Vagina (tissue), 2 donors: ENCODE results near the gene SMARCD1. TPM values are rescaled to one million over a fixed set of nuclear protein-coding genes. Genes with fewer than 3 reads are reported as not detected.
A peak's percentile ranks its signal among the peaks of the same experiment; 100 is the strongest.

Experiments used
- DNase-seq, 2 donors: peaks; one replicate each; pipeline ENCODE4 v3.0.0-alpha.2; 2017; ENCODE audit errors: extremely low spot score in 2 of 2
- H3K27ac ChIP-seq: fragments of 200-600 bp; sonication (generic); one replicate; pipeline ENCODE4 v1.5.1; 2019
- H3K27me3 ChIP-seq: fragments of 200-600 bp; sonication (generic); one replicate; pipeline ENCODE4 v1.5.1; 2019
- H3K36me3 ChIP-seq, 2 donors: fragments of 200-600 bp; sonication (generic); one replicate each; pipeline ENCODE4 v1.5.1; 2017 to 2019
- H3K4me1 ChIP-seq: fragments of 200-600 bp; sonication (generic); one replicate; pipeline ENCODE4 v1.5.1; 2019
- H3K4me3 ChIP-seq, 2 donors: fragments of 200-600 bp; sonication (generic); 1 replicate in 1 of 2; 2 replicates in 1 of 2; pipeline ENCODE4 v1.5.1; 2016 to 2019
- H3K9me3 ChIP-seq: fragments of 200-600 bp; sonication (generic); one replicate; pipeline ENCODE4 v1.5.1; 2019
- CTCF ChIP-seq, 3 experiments: fragments of 450-650 bp in 2 of 3; fragments of 200-600 bp in 1 of 3; sonication (generic) in 1 of 3; IDR thresholded peaks; one replicate each; pipeline ENCODE4 v1.5.1; 2017 to 2019; ENCODE audit warnings: antibody characterized with exemption in 3 of 3, mild to moderate bottlenecking in 2 of 3, moderate library complexity in 2 of 3
- POLR2A ChIP-seq, 2 donors: fragments of 450-650 bp; IDR thresholded peaks; one replicate each; pipeline ENCODE4 v1.6.1; 2017; ENCODE audit warnings: antibody characterized with exemption in 2 of 2, mild to moderate bottlenecking in 2 of 2, moderate library complexity in 2 of 2
- POLR2AphosphoS5 ChIP-seq, 2 donors: sonication (generic); formaldehyde crosslinking; IDR thresholded peaks; one replicate each; pipeline ENCODE4 v1.9.0; 2017; ENCODE audit warnings: antibody characterized with exemption in 2 of 2, mild to moderate bottlenecking in 2 of 2, low read depth in 1 of 2; ENCODE audit not compliant: insufficient read depth in 1 of 2
- intact Hi-C: fragments of 100-400 bp; cut with DNase I; formaldehyde crosslinking; loops from one replicate; pipeline ENCODE4 v1.15.1; 2023
- total RNA-seq: library from RNA; depleted of rRNA; stranded (reverse); fragments of >200 nt; gene quantifications from one replicate; pipeline ENCODE4 v1.2.3, GENCODE V29; 2016

The SMARCD1 gene
- total RNA-seq, 1 donor from 2014 or later: 42.2 TPM

GRCh38 chr12:50051101-50051806 is 33.9 kb upstream of the SMARCD1 start:
- no peak for DNase-seq
- H3K36me3 ChIP-seq: no peaks in the 10 kb centered on the region
- H3K9me3 ChIP-seq: no peaks in the 10 kb centered on the region
- H3K27me3 ChIP-seq: no peaks in the 10 kb centered on the region
- TF ChIP-seq POLR2AphosphoS5 (IDR thresholded peaks at IDR 0.05; ENCODE audit: insufficient read depth in 1 of 2, low read depth in 1 of 2): no peak
- no peak for TF ChIP-seq CTCF (IDR thresholded peaks at IDR 0.05)
- TF ChIP-seq POLR2A (IDR thresholded peaks at IDR 0.05): no peak
- H3K27ac ChIP-seq: peak overlapping the region; percentile 69
- peaks cover 21% of the 10 kb centered on the region for H3K4me1 ChIP-seq
- peak overlapping the region; percentile 30 to 39 for H3K4me3 ChIP-seq
- intact Hi-C loops: loop anchor here (10.0 kb wide), 1 partner anchor 76 kb away; the partner anchor contains the start of gene AQP6

DNA sequence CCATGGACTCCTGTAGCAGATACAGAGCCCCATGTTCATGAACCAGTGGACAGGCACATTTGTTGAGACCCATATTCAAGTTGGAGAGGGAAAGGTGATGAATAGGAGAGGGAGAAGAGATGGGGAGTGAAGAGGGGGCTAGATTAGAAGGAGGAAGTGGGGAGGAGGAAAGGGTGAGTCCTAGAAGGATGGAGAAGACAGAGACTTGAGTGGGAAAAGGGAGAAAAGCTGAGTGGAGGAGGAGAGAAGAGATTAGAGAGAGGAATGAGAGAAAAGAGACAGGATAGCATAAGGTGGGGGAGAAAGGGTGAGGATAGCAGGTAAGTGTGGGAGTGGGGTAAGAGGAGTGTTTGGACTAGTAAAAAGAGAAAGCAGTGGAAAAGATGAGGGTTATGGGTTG is 32.6 kb upstream of the SMARCD1 start:
- Histone ChIP-seq H3K27me3 (no peaks in the 10 kb centered on the region), H3K4me3 (no peak overlapping the region), H3K36me3 (no peaks in the 10 kb centered on the region), H3K9me3 (no peaks in the 10 kb centered on the region), H3K27ac (no peak overlapping the region), H3K4me1 (peaks cover 32% of the 10 kb centered on the region)
- no peak for DNase-seq
- intact Hi-C loops: loop anchor here (10.0 kb wide), 1 partner anchor 78 kb away; the partner anchor contains the start of gene AQP6
- TF ChIP-seq CTCF (IDR thresholded peaks at IDR 0.05): no peak
- no peak for TF ChIP-seq POLR2A (IDR thresholded peaks at IDR 0.05)
- no peak for TF ChIP-seq POLR2AphosphoS5 (IDR thresholded peaks at IDR 0.05; ENCODE audit: insufficient read depth in 1 of 2, low read depth in 1 of 2)

- no peak for DNase-seq
- Histone ChIP-seq H3K9me3 (no peaks in the 10 kb centered on the region), H3K27ac (no peak overlapping the region), H3K27me3 (no peaks in the 10 kb centered on the region), H3K36me3 (no peaks in the 10 kb centered on the region), H3K4me3 (no peak overlapping the region), H3K4me1 (peaks cover 34% of the 10 kb centered on the region)
- no peak for TF ChIP-seq POLR2AphosphoS5 (IDR thresholded peaks at IDR 0.05; ENCODE audit: insufficient read depth in 1 of 2, low read depth in 1 of 2)
- TF ChIP-seq POLR2A (IDR thresholded peaks at IDR 0.05): no peak
- TF ChIP-seq CTCF (IDR thresholded peaks at IDR 0.05): no peak
- intact Hi-C loops: loop anchor here (10.0 kb wide), 1 partner anchor 78 kb away; the partner anchor contains the start of gene AQP6
Measured at GRCh38 chr12:50052964-50053363, 32.2 kb upstream of the SMARCD1 start.

- no peak overlapping the region for H3K4me3 ChIP-seq
- TF ChIP-seq POLR2A (IDR thresholded peaks at IDR 0.05) (no peak), POLR2AphosphoS5 (IDR thresholded peaks at IDR 0.05; ENCODE audit: insufficient read depth in 1 of 2, low read depth in 1 of 2) (no peak), CTCF (IDR thresholded peaks at IDR 0.05) (no peak)
- no peak overlapping the region for H3K27ac ChIP-seq
- no peaks in the 10 kb centered on the region for H3K27me3 ChIP-seq
- no peaks in the 10 kb centered on the region for H3K9me3 ChIP-seq
- DNase-seq: no peak
- H3K4me1 ChIP-seq: peaks cover 37% of the 10 kb centered on the region
- H3K36me3 ChIP-seq: no peaks in the 10 kb centered on the region
- intact Hi-C loops: loop anchor here (10.0 kb wide), 1 partner anchor 79 kb away; the partner anchor contains the start of gene AQP6
Measured at GRCh38 chr12:50053583-50053982, 31.6 kb upstream of the SMARCD1 start.
